HPDE6-E6E7 (cell line): Measurements from ENCODE around the gene PXDC1.
"Not testable (repeated sequence)": the region's sequence is repeated elsewhere in the genome, so short reads cannot be mapped to it uniquely, and the experiment has no call there.

Experiments
- DNase-seq: peaks from one replicate; pipeline ENCODE4 v3.0.0; 2011; ENCODE audit warnings: missing footprints; ENCODE audit errors: extremely low spot score

PXDC1 gene

GRCh38 chr6:3732345-3733141, 19.0 kb downstream of the PXDC1 start:
- DNase-seq = peak; percentile 75

DNA sequence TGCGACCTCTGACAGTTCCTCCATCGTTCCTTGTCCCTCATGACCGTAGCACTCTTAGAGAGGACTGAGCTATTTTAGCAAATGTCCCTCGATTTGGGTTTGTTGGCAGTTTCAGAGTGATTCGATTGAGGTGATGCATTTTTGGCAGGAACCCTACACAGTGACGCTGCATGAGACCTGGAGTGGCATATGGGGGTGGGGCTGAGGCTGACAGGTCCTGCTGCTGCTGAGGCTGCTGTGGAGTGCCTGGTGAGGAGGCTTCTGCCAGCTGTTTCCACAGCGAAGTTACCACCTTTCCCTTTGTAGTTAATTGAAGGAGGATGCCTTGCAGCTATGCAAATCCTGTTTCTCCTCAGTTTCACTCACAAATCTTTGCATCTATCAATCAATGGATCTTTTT, 19.8 kb downstream of the PXDC1 start:
- no peak for DNase-seq

GRCh38 chr6:3729603-3730344, 21.7 kb downstream of the PXDC1 start:
- no peak for DNase-seq

- no peak for DNase-seq
Observed at GRCh38 chr6:3727593-3728108, 23.9 kb downstream of the PXDC1 start.

- no peak for DNase-seq
Observed at GRCh38 chr6:3727036-3727435, 24.5 kb downstream of the PXDC1 start.

DNA sequence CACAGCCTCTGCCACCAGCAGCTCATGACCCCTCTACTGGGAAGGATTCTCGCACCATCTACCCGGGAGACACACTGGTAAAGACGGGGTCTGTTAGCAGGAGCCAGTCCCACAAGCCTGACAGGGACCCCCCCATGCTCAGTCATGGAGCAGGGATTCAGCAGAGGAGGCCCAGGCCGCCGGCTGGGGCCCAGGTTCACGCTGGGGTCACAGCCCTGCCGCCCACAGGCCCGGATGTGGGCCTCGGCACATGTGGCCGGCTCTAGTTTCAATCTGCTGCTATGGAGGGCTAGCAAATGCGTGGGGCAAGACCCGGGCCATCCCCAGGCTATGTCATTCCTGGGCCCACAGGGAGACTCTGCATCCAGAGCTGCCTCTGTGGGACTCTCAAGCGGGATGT, 25.1 kb downstream of the PXDC1 start:
- no peak for DNase-seq

DNA sequence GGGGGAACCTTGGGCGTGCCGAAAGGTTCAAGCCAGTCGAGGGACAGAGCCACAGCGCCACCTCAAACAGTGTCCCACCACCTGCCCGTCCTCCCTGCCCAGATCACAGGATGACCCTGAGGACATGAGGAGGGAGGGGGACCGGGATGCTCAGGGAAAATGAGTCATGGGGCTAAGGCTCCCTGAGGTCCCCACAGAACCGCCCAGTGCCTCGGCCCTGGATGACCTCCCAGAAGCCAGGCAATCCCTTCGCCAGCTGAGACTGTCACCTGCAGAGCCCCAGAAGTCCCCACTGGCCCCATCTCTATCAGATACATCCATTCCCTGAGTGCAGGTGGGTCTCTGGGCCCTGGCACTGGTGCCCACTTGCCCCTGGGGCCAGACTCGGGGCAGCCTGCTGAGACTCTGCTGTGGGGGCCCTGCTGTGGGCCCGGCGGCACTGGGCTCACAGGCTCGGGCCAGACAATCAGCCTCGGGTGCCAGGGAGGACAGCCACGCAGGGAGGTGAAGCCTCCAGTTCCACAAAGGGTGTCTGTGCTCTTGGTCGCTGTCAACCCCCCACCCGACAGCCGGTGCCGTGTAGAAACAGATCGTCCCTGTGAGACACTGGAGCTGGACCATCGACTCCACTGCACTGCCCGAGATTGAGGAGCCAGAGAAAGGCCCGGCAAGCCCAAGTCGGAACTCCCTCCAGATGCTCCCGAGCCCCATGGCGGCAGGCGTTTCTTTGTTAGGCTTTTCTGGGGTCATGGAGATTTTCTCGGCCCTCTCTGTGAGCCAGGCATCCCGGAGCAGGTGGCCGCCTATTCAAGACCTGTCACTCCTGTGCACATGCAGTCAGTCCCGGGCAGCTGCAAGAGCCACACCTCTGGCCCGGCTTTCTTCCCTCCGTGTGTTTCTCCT, 26.1 kb downstream of the PXDC1 start:
- DNase-seq = no peak

DNA sequence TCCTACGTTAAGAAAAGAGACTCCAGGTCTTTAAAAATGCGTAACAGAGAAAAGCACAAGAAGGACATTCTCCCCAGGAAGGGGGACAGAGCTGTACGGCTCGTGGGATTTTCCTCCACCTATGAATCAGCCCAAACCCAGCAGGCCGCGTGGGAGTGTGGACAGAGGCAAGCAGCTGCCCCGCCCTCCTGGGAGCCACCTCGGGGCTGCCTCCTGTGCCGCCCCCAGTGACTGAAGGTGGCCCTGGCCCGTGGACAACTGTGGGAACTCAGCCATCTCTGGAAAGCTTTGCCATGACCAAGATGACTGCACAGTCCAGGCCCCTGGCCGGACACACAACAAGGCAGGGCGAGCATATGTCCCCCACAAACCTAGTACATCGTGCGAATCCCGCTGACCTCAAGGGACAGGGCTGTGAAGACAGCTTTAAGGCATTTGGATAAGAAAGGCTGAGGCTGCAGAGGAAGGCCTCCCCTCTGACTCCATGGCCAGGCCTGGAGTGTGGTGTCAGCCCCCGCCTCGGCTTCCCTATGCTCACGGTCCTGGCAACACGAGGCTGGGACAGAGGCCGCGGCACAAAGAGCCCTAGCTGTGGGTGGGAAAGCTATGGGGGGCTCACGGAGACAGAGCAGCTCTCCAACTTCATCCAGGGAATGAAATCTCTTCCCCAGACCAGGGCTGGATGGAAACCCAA, 26.9 kb downstream of the PXDC1 start:
- no peak for DNase-seq

DNA sequence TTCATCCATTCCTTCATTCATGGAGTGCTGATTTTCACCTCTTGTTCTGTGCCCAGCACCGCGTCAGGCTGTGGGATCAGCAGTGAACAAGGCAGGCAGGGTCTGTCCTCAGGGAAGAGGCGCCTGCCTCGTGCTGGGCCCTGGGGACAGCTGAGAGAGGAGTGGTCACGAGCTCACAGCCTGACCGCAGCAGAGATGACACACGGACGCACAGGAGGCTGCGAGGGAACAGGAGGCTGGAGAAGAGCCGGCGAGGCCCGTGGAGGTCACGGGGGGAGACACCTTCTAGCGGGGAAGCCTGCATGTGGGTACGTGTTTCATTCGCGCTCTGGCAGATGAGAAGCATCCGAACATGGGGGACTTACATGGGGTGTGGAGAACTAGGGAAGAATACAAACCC, 27.5 kb downstream of the PXDC1 start:
- no peak for DNase-seq

DNA sequence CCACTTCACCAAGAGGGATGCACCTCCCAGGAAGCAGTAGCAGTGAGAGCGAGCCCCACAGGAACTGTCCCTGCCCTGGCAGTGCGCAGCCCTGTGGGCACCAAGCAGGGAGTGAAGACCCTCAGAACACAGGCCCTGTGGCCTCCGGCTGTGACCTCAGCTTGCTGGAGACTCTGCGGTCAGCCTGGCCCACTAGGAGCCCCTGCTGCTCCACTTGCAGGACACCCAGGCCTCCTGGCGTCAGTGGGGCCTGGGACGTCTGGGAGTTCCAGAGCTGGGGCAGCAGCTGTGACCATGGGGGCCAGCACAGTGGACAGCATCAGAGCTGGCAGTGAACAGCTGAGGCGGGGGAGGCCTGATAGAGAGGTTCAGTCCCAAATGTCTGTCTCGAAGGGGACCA, 28.3 kb downstream of the PXDC1 start:
- no peak for DNase-seq

DNA sequence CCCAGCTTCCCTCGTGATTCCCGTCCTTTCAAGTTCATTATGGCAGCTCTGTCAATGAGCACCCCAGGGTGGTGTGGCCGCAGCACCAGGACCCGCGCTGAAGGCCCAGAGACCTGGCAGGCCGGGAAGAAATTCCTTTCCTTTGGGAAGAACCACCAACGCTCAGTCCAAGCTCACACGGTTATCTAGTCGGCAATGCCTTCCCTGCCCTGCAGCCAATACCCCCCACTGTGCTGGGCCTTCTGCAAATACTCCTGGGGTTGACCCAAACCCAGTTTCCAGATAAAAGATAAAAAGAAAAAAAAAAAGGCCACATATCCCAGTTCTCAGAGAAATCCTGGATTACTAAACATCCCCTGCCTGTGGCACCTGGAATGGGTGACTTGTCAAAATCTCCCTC, 28.7 kb downstream of the PXDC1 start:
- DNase-seq = no peak

- DNase-seq = no peak
Observed at GRCh38 chr6:3721810-3722621, 29.5 kb downstream of the PXDC1 start.

- DNase-seq = not testable (repeated sequence)
Observed at GRCh38 chr6:3720770-3721169, 30.7 kb downstream of the PXDC1 start.

GRCh38 chr6:3719462-3720308, 31.8 kb downstream of the PXDC1 start:
- DNase-seq = no peak

- DNase-seq = no peak
Observed at GRCh38 chr6:3718407-3718806, 33.1 kb downstream of the PXDC1 start.

- peak; percentile 10 for DNase-seq
Observed at GRCh38 chr6:3715285-3715684, 36.2 kb downstream of the PXDC1 start.

- no peak for DNase-seq
Observed at GRCh38 chr6:3714768-3715167, 36.7 kb downstream of the PXDC1 start.

DNA sequence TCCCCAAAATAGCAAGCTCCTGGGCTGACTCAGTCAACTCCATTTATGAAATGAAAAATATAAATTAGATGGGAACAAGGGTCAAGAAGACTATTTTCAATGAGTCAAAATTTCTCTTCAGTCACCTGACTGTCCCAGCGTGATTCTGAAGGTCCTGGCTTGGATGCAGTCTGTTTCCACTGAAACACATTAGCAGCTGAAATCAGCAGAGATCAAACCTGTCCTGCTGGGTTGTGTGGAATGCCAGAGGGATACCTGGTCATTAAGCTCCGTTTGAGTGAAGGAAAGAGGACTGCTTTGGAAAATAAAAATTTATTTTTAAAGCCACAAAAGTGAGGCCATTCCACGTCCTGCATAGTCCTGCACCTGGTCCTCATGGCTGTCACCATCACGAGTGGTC, 37.4 kb downstream of the PXDC1 start:
- DNase-seq = no peak

DNA sequence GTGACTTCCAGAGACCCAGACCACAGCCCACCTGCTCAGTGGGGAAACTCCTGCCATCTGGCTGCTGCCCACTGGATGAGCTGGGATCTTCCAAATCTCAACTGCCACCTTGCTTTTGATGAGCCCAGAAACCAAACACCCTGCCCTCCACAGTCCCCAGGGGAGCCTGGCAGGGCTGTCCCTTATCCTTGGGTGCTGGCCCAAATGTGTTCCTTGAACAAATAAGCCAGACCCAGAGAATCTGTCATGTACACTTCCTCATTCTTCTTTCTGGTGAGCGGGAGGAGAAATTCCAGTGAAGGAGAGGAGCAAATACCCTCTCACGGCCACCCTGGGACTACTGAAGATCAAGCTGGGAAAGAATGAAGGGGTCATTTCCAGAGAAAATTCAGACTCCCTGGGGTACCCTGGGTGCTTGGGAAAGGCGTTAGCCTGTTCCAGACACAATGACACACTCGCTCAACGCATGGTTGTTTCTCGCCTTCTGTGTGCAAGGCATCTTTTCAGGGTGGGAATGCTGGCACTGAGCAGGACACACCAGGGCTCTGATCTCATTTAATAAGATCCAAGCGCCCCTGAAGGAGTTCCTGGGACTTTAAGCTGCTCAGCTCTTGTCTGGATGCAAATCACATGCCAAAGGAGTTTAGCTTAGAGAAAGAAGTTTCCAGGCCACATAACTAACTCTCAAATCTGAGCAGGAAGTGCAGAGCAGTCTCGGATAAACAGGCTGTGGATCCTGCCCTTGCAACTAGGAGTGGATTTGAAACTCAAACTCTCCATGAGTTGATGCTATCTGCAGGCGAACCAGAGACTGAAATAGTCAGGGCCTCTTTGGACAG, 38.5 kb downstream of the PXDC1 start:
- DNase-seq = no peak
